ENCODE data around the gene LHX4. TPM values are rescaled to one million over a fixed set of nuclear protein-coding genes. Genes with fewer than 3 reads are reported as not detected.
A peak's percentile ranks its signal among the peaks of the same experiment; 100 is the strongest.

Gene LHX4
- total RNA-seq, 1 donor from 2014 or later: 2.1 TPM

DNA sequence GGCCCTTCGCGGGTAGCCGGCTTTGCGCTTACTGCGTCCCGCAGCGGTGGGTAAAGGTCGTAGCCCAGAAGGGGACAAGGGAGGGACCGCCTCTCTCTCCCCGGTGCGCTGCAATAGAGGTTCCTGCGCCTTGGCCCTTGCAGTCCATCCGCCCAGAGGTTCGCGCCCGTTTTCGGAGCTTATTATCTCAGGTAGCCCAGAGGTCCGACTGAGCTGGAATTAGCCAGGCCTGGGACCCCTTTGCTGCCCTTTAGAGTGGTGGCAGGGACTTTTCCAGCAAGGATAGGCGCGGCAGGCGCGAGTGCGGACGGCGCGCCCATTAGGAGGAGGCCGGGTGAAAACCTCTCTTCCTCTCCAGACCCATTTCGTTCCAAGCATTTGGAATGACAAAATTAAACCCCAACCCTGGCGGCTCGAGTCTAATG is 5.0 kb downstream of the LHX4 start:
- Mint-ChIP-seq H3K4me1 (ENCODE audit: low read depth, unreplicated experiment) (peaks cover 17% of the 10 kb centered on the region), H3K4me3 (ENCODE audit: unreplicated experiment) (peak overlapping the region; percentile 65)

DNA sequence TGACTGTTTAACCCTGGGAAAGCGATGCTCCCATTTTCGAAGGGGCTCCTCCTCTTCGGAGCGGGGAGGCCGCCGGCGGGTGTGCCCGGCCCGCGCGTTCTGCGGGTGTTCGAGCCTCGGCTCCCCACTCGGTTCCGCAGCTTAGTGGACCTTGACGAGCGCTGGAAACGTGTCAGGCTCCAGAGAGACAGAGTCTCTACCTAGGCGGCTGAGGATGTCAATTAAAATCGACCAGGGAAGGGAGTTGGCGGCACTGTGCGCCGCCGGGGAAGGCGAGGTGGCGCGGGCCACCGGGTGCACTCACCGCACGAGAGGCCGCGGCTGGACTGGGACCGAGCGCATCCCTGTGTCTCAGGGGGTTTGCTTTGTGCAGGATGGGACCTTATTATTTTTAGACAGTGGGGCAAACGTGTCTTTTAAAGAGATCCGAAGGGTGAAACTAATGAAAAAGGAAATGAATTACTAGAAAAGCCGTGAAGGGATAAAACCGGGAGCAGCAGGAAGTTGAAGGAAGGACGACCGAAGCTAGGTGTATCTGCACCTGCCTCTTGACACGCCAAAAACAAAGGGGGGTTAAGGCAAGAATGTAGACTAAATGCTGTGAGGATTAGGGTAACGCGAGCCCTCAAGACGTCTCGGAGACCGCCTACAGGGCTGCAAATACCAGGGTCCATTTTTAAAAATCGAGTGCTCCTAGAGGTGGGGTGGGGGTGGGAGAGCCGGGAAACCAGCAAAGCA is 5.6 kb downstream of the LHX4 start:
- peaks cover 17% of the 10 kb centered on the region for H3K4me1 Mint-ChIP-seq (ENCODE audit: low read depth, unreplicated experiment)
- TF ChIP-seq, protein P1, sequence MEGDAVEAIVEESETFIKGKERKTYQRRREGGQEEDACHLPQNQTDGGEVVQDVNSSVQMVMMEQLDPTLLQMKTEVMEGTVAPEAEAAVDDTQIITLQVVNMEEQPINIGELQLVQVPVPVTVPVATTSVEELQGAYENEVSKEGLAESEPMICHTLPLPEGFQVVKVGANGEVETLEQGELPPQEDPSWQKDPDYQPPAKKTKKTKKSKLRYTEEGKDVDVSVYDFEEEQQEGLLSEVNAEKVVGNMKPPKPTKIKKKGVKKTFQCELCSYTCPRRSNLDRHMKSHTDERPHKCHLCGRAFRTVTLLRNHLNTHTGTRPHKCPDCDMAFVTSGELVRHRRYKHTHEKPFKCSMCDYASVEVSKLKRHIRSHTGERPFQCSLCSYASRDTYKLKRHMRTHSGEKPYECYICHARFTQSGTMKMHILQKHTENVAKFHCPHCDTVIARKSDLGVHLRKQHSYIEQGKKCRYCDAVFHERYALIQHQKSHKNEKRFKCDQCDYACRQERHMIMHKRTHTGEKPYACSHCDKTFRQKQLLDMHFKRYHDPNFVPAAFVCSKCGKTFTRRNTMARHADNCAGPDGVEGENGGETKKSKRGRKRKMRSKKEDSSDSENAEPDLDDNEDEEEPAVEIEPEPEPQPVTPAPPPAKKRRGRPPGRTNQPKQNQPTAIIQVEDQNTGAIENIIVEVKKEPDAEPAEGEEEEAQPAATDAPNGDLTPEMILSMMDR (IDR thresholded peaks at IDR 0.05; ENCODE audit: partially characterized antibody, unreplicated experiment): no peak
- no peaks in the 10 kb centered on the region for H3K36me3 Mint-ChIP-seq (ENCODE audit: unreplicated experiment)
- peak overlapping the region; percentile 45 for H3K4me3 Mint-ChIP-seq (ENCODE audit: unreplicated experiment)
- peaks cover 41% of the 10 kb centered on the region for H3K27me3 Mint-ChIP-seq (ENCODE audit: unreplicated experiment)
- H3K27ac Mint-ChIP-seq (ENCODE audit: unreplicated experiment): no peak overlapping the region
- no peak for DNase-seq
- H3K9me3 Mint-ChIP-seq (ENCODE audit: unreplicated experiment): peaks cover 8% of the 10 kb centered on the region

More for the DNA sequence above, 5.0 kb downstream of the LHX4 start:
- H3K9me3 Mint-ChIP-seq (ENCODE audit: unreplicated experiment): peaks cover 8% of the 10 kb centered on the region
- H3K27ac Mint-ChIP-seq (ENCODE audit: unreplicated experiment): no peak overlapping the region
- H3K27me3 Mint-ChIP-seq (ENCODE audit: unreplicated experiment): peaks cover 43% of the 10 kb centered on the region
- TF ChIP-seq, protein P1 (IDR thresholded peaks at IDR 0.05; ENCODE audit: partially characterized antibody, unreplicated experiment): no peak
- DNase-seq: no peak
- no peaks in the 10 kb centered on the region for H3K36me3 Mint-ChIP-seq (ENCODE audit: unreplicated experiment)

DNA sequence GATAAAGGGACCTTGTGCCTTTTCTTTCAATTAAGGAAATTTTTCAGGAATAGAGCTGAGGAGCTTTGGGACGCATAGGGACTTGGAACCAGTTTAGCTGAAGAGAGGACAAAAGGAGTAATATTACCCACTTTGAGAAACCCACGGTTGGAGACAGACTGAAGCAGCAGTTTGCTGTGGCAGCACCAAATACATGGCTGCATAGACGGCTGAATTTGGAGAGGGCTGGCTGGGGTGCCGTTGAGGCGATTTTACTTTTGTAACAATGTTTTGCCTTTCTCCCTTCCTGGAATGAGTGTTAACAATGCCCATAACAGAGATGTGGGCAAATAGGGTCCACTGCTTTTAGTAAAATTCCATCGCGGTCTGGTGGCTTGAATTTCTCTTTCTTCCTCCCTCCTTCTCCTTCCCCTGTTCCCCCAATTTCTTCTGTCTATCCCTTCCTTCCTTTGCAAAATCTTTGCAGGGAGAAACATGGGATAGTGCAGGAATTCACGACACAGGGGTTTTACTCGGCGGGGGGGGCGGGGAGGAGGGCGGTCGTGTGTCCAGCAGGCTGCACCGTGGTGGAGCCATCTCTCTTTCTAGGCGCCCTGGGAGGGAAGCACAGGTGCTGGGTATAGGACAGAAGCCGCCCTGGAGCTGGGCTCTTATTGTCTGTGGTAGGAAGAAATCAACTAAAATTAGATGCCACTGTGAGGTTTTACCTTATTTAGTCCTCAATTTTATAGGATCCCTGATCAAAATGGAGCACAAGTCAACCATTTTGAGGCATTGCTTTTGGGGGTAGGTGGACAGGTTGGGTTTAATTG is 6.8 kb downstream of the LHX4 start:
- Mint-ChIP-seq H3K4me3 (ENCODE audit: unreplicated experiment) (peak overlapping the region; percentile 45), H3K27me3 (ENCODE audit: unreplicated experiment) (peaks cover 38% of the 10 kb centered on the region), H3K27ac (ENCODE audit: unreplicated experiment) (no peak overlapping the region), H3K36me3 (ENCODE audit: unreplicated experiment) (no peaks in the 10 kb centered on the region), H3K4me1 (ENCODE audit: low read depth, unreplicated experiment) (peaks cover 14% of the 10 kb centered on the region), H3K9me3 (ENCODE audit: unreplicated experiment) (peaks cover 4% of the 10 kb centered on the region)
- DNase-seq: no peak
- TF ChIP-seq, protein P1 (IDR thresholded peaks at IDR 0.05; ENCODE audit: partially characterized antibody, unreplicated experiment): no peak

DNA sequence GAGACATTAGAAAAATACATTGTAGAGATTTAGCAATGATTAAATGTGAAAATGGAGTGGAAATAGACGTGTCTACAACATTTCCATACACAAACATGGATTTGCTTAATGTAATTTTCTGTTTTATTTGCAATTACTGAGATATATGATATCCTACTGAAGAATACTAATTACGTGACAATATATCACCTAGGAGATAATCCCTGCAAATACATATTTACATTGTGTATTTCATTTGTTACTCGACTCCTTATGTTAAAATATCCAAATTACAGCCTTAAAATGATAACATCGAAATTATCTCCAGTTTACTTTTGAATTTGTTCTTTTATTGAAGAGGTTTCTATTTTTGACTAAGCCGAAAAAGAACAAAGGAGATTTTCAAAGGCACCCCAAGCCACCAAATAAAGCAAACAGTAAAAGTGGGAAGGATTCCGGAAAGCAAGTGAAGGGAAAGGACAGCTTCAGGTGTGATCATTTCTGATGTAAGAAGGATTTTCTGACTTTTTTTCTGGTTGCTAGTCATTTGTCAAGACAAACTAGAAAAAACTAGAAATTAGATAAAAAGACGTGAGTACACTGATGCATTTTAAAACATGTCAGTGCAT is 7.9 kb downstream of the LHX4 start:
- peaks cover 7% of the 10 kb centered on the region for H3K9me3 Mint-ChIP-seq (ENCODE audit: unreplicated experiment)
- H3K27me3 Mint-ChIP-seq (ENCODE audit: unreplicated experiment): peaks cover 30% of the 10 kb centered on the region
- no peak for DNase-seq
- peaks cover 14% of the 10 kb centered on the region for H3K4me1 Mint-ChIP-seq (ENCODE audit: low read depth, unreplicated experiment)
- no peaks in the 10 kb centered on the region for H3K36me3 Mint-ChIP-seq (ENCODE audit: unreplicated experiment)
- no peak overlapping the region for H3K27ac Mint-ChIP-seq (ENCODE audit: unreplicated experiment)
- TF ChIP-seq, protein P1 (IDR thresholded peaks at IDR 0.05; ENCODE audit: partially characterized antibody, unreplicated experiment): no peak
- H3K4me3 Mint-ChIP-seq (ENCODE audit: unreplicated experiment): no peak overlapping the region

Data from glutamatergic neuron (in vitro differentiated cells).